GM21360 (cell line): ENCODE results near the gene TIFAB.

Source experiments
- ATAC-seq: cut with Tn5 transposase; IDR thresholded peaks from one replicate; pipeline ENCODE4 v1.9.1; 2021; ENCODE audit warnings: mild to moderate bottlenecking, moderate library complexity; ENCODE audit not compliant: unreplicated experiment

Gene TIFAB

DNA sequence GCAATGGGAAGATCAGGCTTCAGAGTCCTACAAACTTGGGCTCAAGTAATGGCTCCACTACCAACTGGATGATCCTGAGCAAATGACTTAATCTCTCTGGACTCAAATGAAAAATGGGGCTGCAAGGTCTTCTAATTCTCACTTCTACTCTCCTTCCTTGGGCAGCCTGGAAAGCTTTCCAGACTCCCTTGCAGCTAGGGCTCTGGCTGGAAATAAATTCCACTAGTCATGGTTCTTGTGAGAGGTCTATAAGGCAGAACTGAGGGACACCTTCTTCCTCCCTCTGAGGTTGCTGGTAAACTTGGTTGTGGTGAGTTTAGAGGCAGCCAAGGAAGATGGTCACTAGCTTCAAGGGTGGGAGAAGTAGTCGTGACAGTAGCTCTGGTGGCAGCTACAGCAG is 23.6 kb downstream of the TIFAB start:
- ATAC-seq: no peak

DNA sequence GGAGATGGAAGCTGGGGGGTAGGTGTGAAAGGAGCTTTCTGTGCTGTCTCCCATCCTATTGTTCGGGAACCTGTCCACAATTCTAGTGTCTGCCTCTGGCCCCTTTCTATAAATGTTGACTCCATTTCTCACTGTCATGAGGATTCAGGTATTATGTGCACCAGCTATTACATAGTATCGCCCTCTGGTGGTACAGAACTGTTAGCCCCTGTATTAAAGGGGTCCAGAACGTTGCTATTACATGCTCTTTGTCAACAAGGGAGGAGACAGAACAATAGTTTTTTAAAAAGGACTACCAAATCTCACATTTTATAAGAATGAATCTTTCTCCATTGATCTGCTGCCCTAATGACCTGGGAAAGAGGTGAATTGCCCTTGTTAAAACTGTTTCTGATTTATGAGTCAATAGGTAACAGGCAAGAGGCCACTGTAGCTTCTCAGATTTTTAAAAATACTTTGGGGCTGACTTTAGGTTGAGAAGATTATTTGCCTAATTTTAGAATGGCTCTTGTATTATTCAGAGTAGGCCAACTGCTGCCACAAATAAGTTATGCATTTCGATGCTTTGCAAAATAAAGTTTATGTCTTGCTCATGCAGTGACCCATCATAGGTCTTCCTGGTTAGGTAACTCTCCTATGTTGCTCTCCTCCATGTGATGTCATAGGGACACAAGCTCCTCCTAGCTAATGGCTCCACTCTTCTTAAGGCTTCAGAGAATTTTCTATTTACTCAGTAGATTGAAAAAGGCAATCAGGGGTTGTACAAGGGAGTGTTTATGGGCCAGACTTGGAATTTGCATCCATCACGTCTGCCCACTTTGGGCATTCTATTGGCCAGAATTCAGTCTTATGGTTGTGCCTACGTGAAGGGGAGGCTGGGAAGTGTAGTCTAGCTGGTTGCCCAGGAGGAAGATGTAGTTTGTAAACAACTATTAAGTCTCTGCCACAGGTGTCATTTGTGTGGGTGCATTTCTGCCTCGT is 25.8 kb downstream of the TIFAB start:
- peak; percentile 79 for ATAC-seq

DNA sequence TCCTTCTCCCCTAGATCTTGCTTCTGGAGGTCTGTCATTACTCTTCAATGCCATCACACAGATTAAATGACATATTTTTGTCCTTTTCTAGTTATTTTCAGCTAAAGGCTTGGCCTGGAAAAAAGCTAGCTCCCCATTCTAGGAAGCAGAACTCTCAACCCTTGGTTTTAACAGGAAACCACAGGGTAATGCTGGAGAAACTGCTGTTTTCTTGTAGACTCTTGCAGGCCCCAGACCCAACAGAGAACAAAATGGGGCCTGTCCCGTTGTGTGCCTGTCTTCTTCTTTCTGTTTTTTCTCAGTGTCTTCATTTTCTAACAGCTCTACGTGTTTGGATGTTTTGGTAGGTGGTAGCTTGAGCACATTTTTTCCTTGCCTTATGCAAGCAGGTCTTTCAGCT is 26.5 kb downstream of the TIFAB start:
- ATAC-seq: no peak

DNA sequence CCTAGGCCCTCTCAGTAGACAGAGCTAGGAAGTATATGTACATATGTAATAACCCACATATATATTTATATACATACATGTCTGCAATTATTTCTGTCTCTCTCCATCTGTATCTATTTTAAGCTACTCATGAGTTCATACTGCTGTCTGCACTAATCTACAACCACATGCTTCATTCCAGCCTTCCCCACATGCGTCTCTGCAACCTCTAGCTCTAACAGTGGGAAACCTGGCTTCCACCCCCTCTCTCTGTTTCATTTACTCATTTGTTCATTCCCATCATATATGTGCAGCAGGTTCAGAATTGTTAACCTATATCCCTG is 28.3 kb downstream of the TIFAB start:
- no peak for ATAC-seq

DNA sequence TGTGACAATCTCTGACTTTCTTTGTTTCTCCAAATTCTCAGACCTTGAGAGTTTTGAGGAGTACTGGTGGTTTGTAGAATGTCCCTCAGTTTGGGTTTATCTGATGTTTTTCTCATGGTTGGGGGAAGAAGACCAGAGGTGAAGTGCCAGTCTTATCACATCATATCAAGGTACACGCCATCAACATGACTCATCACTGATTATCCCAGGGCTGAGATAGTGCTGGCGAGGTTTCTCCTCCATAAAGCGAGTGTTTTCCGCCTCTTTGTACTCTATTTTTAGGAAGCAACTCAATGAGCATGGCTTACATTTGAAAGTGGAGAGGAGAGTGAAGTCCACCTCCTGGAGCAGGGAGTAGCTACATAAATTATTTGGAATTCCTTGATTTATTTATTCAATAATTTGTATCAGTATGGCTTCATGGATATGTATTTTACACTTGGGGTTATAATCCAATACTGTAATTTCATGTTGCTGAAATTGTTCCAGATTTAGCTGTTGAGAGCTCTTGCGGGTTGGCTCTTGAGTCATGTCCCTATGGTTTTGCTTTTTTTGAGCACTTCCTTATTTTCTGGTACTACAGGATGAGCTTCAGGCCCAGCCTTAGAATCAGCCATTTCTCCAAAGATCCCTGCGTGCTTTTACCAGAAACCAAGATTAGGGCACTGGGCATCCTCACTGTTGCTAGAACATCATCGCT is 28.9 kb downstream of the TIFAB start:
- ATAC-seq: no peak

DNA sequence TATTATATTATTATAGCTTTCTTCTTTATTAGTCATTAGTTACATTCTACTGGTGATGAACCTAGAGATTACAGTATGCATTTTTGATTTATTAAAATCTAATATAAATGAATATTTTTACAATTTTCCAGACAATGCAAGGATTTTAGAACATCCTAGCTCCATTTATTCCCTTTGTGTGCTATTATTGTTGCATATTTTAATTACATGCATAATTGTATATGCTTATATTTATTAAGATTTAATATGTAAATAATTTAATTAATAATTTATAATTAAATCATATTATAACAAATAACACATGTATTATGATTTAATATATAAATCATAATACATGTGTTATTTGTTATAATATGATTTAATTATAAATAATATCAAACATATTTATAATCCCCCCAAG is 29.7 kb downstream of the TIFAB start:
- no peak for ATAC-seq

DNA sequence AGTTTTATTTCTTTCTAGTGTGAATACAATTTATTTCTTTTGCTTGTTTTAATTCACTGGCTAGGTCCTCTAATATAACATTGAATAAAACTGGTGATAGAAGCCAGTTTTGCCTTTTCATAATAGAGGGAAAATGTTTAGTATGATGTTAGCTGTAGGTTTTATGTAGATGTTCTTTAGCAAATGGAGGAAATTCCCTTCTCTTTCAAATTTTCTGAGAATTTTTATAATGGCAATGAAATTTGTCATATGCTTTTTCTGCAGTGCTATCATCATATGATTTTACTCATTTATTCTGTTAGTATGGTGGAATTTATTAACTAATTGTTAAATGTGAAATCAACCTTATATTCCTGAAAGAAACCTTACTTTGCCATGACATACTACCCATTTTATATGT is 35.1 kb downstream of the TIFAB start:
- ATAC-seq: no peak

DNA sequence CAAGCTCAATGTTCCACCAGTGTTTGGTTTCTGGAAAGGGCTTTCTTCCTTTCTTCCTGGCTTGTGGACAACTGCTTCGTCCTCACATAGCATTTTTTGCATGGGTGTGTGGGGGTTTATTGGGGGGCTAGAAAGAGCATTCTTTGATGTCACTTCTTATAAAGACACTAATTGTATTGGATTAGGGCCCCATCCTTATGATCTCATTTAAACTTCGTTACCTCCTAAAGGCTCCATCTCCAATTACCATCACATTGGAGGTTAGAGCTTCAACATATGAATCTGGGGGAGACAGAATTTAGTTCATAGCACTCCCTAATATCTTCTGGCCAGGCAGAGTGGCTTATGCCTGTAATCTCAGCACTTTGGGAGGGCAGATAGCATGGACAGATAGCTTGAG is 47.1 kb downstream of the TIFAB start:
- no peak for ATAC-seq

DNA sequence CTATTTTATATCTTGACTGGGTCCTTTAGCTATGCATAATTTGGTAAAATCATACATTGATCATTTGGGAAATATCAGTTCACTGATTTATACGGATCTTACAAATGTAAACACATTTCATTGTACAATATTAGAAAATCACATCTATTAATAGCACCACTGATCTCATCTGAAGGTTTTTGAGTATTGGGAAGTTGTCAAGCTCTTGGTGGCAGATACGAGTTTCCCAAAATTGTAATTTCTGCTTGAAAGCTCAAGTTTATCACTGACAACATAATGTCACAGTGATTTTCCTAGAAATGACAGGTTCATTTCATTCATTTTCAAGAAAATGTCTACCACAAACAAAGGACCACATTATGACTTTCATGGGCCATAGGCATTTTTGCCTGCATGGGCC is 50.1 kb downstream of the TIFAB start:
- ATAC-seq: no peak

DNA sequence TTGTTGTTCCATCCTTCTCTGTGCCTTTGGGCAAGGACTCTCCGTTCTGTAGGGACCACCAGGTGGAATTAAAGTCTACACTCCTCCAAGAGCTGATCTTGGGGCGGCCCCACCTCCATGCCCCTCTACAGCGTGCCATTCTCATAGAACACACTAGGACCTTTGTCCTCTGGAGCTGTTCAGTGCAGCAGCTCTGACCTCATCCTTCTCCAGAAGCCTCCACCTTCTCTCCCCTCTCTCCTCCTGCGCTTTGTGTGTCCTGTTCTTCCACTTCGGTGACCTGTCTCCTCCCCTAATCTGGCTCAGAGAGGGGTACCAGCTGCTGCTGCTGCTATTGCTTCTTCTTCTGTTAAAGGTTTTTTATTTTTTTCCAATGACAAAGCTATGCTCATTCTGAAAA is 51.3 kb downstream of the TIFAB start:
- no peak for ATAC-seq

DNA sequence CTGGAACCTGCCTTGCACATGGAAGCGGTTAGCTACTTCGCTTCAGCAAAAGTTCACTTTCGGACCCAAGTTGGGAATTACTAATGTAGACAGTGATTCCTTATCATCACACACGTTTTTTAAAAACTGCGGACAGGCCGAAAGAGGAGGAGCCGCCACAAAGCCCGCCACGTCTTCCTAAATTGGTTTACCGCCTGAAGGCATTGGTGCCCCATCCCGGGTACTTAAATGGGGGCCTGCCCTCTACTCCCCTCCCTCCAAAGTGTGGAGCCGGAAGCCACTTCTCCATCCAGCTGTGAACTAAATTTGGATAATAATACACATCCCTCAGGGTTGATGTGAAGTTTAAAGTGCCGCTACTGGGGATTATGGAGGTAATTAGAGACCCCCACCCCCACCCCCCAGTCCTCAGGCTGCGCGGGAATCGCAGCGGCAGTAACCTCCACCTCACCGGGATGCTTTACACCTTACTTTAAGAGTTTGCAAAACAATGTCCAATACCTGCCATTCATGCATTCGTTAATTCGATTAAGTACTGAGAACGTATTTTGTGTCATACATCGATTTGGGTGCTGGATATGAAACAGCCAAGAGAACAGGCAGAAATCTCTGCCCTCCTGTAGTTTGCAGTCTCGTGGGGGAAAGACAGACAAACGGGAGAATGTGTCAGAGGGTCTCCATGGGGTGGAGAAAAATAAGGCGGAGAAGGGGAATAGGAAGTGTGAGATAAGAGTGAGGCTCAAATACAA is 52.2 kb downstream of the TIFAB start:
- no peak for ATAC-seq

DNA sequence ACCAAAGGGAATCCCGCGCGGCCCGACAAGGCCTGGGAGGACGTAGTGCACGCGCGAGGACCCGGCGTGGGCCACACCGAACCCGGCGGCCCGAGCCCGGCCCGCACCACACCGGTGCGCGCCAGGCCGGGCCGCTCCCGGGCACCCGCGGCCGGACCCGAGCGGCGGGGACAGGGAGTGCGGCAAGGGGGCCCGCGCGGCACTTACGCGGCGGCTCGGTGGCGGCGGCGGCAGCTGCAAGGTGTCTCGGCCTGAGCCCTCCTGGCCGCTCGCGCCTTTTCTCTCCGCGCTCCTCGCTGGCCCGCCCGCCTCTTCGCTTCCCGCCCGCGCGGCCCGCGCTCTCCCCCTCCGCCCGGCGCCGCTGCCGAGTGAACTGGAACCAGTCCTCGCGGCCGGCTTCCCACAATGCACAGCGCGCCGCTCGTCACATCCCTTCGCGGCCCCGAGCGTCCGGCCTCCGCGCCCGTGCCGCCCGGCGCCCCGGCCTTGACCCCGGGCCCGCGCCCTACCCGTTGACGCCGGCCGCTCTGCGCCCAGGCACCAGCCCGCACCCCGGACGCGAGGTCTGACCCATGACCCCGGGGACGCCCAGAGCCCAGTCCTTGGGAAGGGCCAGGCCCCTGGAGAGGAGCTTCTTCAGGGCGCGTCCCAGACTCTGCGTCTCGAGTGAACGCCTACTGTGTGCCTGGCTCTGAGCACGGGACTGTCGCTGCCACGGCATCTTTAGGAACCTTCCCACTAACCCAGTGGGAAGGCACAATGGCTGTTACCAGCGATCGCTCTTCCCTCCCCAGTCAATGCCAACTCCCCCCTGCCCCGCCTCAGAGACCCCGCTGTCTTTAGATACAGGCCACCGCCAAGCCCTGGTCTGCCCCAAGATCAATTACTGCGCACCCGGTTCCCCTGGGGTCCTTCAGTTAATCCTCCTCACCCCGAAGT is 53.0 kb downstream of the TIFAB start, which contains the start of gene MACROH2A1:
TSS of gene MACROH2A1 (minus strand) at position 377 of the 939 bp plus-strand sequence. CDS start 10,138 bp downstream, outside the sequence.
- ATAC-seq: peak; percentile 84

DNA sequence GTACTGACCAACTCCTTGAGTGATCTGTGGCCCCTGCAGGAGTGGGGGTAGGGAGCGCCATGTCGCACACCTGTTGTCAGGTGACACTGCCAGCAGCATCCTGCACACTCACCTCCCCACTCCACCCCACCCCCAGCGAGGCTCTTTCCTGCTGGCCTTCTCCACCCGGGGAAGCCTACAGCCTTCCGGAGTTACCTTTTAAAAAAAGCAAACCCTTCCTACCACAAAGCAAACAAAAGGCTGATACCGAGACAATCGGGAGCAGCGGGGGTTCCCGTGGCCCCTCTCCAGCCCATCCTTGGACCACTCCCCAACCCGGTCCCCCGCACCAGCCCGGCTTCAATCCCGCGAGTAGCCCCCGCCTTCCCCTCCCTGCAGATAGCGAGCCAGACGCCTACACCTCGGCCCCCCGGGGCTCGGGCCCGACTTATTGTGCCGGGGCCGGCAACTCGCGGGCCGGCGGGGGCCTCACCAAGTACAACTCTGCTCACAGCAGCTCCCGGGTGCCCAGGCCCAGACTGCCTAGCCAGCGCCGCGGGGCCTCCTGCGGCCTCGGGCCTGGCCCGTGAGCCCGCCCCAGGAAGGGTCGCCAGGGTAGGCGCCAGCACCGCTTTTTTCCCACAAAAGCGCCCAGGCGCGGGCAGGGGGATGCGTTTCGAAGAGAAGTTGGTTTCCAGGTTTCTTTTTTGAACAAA is 53.8 kb downstream of the TIFAB start:
- ATAC-seq: peak; percentile 16
